Astrocyte (in vitro differentiated cells and primary cell): Measurements from ENCODE around the gene VPS35. TPM values are rescaled to one million over a fixed set of nuclear protein-coding genes. Genes with fewer than 3 reads are reported as not detected.

Experiments
- DNase-seq: peaks from one replicate; pipeline ENCODE4 v3.0.0-alpha.2; 2010; ENCODE audit warnings: low read depth
- FAIRE-seq: peaks from 2 replicates; lab custom pipeline; 2011; peaks lifted over from hg19 to GRCh38; lab: Jason Lieb, UNC
- H2AFZ ChIP-seq: 2 replicates; pipeline ENCODE4 v1.6.0; 2012; ENCODE audit warnings: low read depth, low read length, inconsistent platforms
- H3K27ac ChIP-seq: 2 replicates; pipeline ENCODE4 v1.5.1; 2011; ENCODE audit warnings: low read depth, low read length, inconsistent platforms
- H3K27me3 ChIP-seq: 2 replicates; pipeline ENCODE4 v1.6.0; 2011; ENCODE audit warnings: low read length, inconsistent platforms; ENCODE audit not compliant: insufficient read depth
- H3K36me3 ChIP-seq: 2 replicates; pipeline ENCODE4 v1.5.1; 2011; ENCODE audit warnings: low read length, inconsistent platforms; ENCODE audit not compliant: insufficient read depth
- H3K4me1 ChIP-seq: 2 replicates; pipeline ENCODE4 v1.5.1; 2011; ENCODE audit warnings: low read length, inconsistent platforms; ENCODE audit not compliant: insufficient read depth
- H3K4me2 ChIP-seq: 2 replicates; pipeline ENCODE4 v1.6.0; 2012; ENCODE audit warnings: low read length, inconsistent platforms
- H3K4me3 ChIP-seq: 2 replicates; pipeline ENCODE4 v1.5.1; 2011; ENCODE audit warnings: low read depth, mild to moderate bottlenecking, low read length, inconsistent platforms; ENCODE audit not compliant: insufficient read depth
- H3K79me2 ChIP-seq: 2 replicates; pipeline ENCODE4 v1.6.0; 2012; ENCODE audit warnings: mild to moderate bottlenecking, low read length, inconsistent platforms; ENCODE audit not compliant: insufficient read depth
- H3K9ac ChIP-seq: 2 replicates; pipeline ENCODE4 v1.6.0; 2012; ENCODE audit warnings: mild to moderate bottlenecking, low read length, inconsistent platforms
- H3K9me3 ChIP-seq: 2 replicates; pipeline ENCODE4 v1.5.1; 2012; ENCODE audit warnings: low read depth, mild to moderate bottlenecking, low read length, inconsistent platforms; ENCODE audit not compliant: insufficient read depth
- H4K20me1 ChIP-seq: 2 replicates; pipeline ENCODE4 v1.6.0; 2012; ENCODE audit warnings: low read length, inconsistent platforms; ENCODE audit not compliant: insufficient read depth
- H3K27ac Mint-ChIP-seq: one replicate; pipeline ENCODE4 v1.8.0; 2021; ENCODE audit warnings: mild to moderate bottlenecking, mixed read lengths; ENCODE audit not compliant: unreplicated experiment
- H3K27me3 Mint-ChIP-seq: one replicate; pipeline ENCODE4 v1.8.0; 2021; ENCODE audit warnings: low read depth, mixed read lengths; ENCODE audit not compliant: unreplicated experiment
- H3K36me3 Mint-ChIP-seq: one replicate; pipeline ENCODE4 v1.8.0; 2021; ENCODE audit warnings: low read depth, mixed read lengths; ENCODE audit not compliant: unreplicated experiment
- H3K4me1 Mint-ChIP-seq: one replicate; pipeline ENCODE4 v1.8.0; 2021; ENCODE audit warnings: low read depth, mixed read lengths; ENCODE audit not compliant: unreplicated experiment
- H3K4me3 Mint-ChIP-seq: one replicate; pipeline ENCODE4 v1.8.0; 2021; ENCODE audit warnings: mild to moderate bottlenecking, moderate library complexity, mixed read lengths; ENCODE audit not compliant: unreplicated experiment
- H3K9me3 Mint-ChIP-seq: one replicate; pipeline ENCODE4 v1.8.0; 2021; ENCODE audit warnings: mild to moderate bottlenecking, mixed read lengths; ENCODE audit not compliant: unreplicated experiment
- EZH2 ChIP-seq: IDR thresholded peaks from 2 replicates; pipeline ENCODE4 v1.6.1; 2012; ENCODE audit warnings: mild to moderate bottlenecking, low read length, inconsistent platforms; ENCODE audit not compliant: insufficient read depth
- total RNA-seq: library from RNA; stranded (reverse); gene quantifications from 2 replicates; pipeline ENCODE4 v1.2.1, GENCODE V29; 2021
- TF ChIP-seq, protein P1 (sequence below): IDR thresholded peaks from 2 replicates; pipeline ENCODE4 v1.5.1; 2011; ENCODE audit warnings: low read depth, mild to moderate bottlenecking, inconsistent platforms, low read length, moderate library complexity; ENCODE audit not compliant: insufficient read depth

The VPS35 gene
- total RNA-seq, 1 donor from 2014 or later = 135 TPM

DNA sequence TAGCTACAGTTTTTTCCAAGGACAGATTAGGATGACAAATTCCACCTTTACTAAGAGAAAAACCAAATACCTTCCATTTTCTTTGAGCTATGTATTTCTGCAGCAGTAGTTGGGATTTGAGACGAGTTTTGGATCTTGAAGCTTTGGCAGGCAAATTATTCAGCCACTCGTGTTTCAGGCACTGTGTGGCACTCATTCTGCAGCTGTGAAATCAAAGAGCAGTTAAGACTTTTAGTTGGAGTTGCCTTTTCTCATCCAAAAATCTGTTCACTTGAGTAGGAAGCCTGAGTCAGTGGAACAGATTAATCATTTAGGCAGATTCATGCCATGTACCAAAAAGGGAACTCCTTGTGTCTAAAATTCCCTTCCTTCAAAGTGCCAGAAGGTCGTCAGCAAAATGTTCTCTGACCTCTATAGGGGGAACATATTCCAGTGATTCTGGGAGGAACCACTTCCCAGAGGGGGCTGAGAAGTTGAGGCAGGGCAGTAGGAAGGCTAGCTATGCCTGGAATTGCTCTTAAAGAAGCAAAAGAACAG lies 20.6 kb upstream of the VPS35 start:
- peaks cover 5% of the 10 kb centered on the region for H3K27me3 Mint-ChIP-seq
- H3K9me3 Mint-ChIP-seq = no peaks in the 10 kb centered on the region
- no peaks in the 10 kb centered on the region for H3K36me3 ChIP-seq
- DNase-seq (no peak), FAIRE-seq (no peak)
- no peak overlapping the region for H3K27ac Mint-ChIP-seq
- TF ChIP-seq EZH2 = no peak
- TF ChIP-seq, protein P1, sequence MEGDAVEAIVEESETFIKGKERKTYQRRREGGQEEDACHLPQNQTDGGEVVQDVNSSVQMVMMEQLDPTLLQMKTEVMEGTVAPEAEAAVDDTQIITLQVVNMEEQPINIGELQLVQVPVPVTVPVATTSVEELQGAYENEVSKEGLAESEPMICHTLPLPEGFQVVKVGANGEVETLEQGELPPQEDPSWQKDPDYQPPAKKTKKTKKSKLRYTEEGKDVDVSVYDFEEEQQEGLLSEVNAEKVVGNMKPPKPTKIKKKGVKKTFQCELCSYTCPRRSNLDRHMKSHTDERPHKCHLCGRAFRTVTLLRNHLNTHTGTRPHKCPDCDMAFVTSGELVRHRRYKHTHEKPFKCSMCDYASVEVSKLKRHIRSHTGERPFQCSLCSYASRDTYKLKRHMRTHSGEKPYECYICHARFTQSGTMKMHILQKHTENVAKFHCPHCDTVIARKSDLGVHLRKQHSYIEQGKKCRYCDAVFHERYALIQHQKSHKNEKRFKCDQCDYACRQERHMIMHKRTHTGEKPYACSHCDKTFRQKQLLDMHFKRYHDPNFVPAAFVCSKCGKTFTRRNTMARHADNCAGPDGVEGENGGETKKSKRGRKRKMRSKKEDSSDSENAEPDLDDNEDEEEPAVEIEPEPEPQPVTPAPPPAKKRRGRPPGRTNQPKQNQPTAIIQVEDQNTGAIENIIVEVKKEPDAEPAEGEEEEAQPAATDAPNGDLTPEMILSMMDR = no peak
- H3K27ac ChIP-seq = no peak overlapping the region
- H3K36me3 Mint-ChIP-seq = no peaks in the 10 kb centered on the region
- no peak overlapping the region for H2AFZ ChIP-seq
- H3K4me3 ChIP-seq = no peak overlapping the region
- no peak overlapping the region for H3K9ac ChIP-seq
- peaks cover 2% of the 10 kb centered on the region for H3K4me1 Mint-ChIP-seq
- H4K20me1 ChIP-seq = no peaks in the 10 kb centered on the region
- H3K27me3 ChIP-seq = no peaks in the 10 kb centered on the region
- no peak overlapping the region for H3K4me3 Mint-ChIP-seq
- H3K79me2 ChIP-seq = no peaks in the 10 kb centered on the region
- H3K9me3 ChIP-seq = no peaks in the 10 kb centered on the region
- H3K4me1 ChIP-seq = no peaks in the 10 kb centered on the region
- H3K4me2 ChIP-seq = no peak overlapping the region

DNA sequence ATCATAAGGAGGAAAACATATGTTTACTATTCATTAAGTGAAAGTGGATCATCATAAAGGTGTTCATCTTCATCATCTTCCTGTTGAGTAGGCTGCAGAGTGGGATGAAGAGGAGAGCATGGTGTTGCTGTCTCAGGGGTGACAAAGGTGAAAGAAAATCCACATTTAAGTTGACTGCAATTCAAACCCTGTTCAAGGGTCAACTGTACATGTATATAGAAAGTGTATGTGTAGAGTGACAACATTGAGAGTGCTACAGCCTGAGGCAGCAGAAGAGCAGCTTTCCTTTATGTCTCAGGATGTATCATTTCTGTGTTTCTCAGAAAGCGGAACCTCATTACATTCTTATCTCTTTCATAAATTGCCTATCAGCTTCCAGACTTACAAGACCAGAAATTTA lies 17.7 kb upstream of the VPS35 start:
- H3K27ac Mint-ChIP-seq = no peak overlapping the region
- no peak overlapping the region for H3K4me3 ChIP-seq
- no peak overlapping the region for H3K9ac ChIP-seq
- H3K9me3 Mint-ChIP-seq = no peaks in the 10 kb centered on the region
- no peaks in the 10 kb centered on the region for H4K20me1 ChIP-seq
- no peaks in the 10 kb centered on the region for H3K36me3 Mint-ChIP-seq
- no peak overlapping the region for H3K4me3 Mint-ChIP-seq
- TF ChIP-seq, protein P1 = no peak
- no peak for TF ChIP-seq EZH2
- H3K4me1 ChIP-seq = no peaks in the 10 kb centered on the region
- no peak for FAIRE-seq
- H3K27ac ChIP-seq = no peak overlapping the region
- H3K36me3 ChIP-seq = no peaks in the 10 kb centered on the region
- peaks cover 5% of the 10 kb centered on the region for H3K27me3 Mint-ChIP-seq
- no peak overlapping the region for H2AFZ ChIP-seq
- no peak for DNase-seq
- no peaks in the 10 kb centered on the region for H3K79me2 ChIP-seq
- H3K4me2 ChIP-seq = no peak overlapping the region
- no peaks in the 10 kb centered on the region for H3K27me3 ChIP-seq
- no peaks in the 10 kb centered on the region for H3K9me3 ChIP-seq
- H3K4me1 Mint-ChIP-seq = peaks cover 2% of the 10 kb centered on the region

DNA sequence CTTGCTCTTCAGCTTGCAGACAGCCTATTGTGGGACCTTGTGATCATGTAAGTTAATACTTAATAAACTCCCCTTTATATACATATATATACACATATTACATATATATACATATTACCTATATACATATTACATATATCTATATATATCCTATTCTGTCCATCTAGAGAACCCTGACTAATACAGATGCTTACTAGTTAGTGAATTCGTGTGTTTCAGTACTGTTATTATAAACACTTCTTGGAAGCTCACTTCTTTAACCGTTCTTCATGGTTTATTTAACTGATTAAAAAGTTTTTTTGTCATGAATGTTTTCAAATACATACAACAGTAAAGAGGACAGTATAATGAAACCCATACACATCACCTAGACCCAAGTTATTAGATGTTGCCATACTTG lies 13.1 kb upstream of the VPS35 start:
- H3K4me1 Mint-ChIP-seq = no peaks in the 10 kb centered on the region
- Histone ChIP-seq H3K4me3 (no peak overlapping the region), H3K79me2 (no peaks in the 10 kb centered on the region), H2AFZ (no peak overlapping the region), H3K9ac (no peak overlapping the region), H3K27ac (no peak overlapping the region), H3K4me1 (no peaks in the 10 kb centered on the region), H3K27me3 (no peaks in the 10 kb centered on the region), H3K36me3 (peaks cover 3% of the 10 kb centered on the region), H3K9me3 (no peaks in the 10 kb centered on the region), H4K20me1 (no peaks in the 10 kb centered on the region), H3K4me2 (no peak overlapping the region)
- no peak overlapping the region for H3K27ac Mint-ChIP-seq
- DNase-seq (no peak), FAIRE-seq (no peak)
- H3K27me3 Mint-ChIP-seq = no peaks in the 10 kb centered on the region
- TF ChIP-seq, protein P1 = no peak
- no peak for TF ChIP-seq EZH2
- H3K36me3 Mint-ChIP-seq = no peaks in the 10 kb centered on the region
- no peaks in the 10 kb centered on the region for H3K9me3 Mint-ChIP-seq
- H3K4me3 Mint-ChIP-seq = no peak overlapping the region
